ENCODE measurements around the gene SMC6. TPM values are rescaled to one million over a fixed set of nuclear protein-coding genes. Genes with fewer than 3 reads are reported as not detected.

SMC6 gene
- total RNA-seq, 1 experiment from 2014 or later: 40.3 TPM

GRCh38 chr2:17621781-17622180 lies 131.8 kb downstream of the SMC6 start:
- no peak for DNase-seq
- no peak overlapping the region for H3K27ac Mint-ChIP-seq
- Histone ChIP-seq H3K27ac (ENCODE audit: insufficient read length, low read depth, low read length) (no peak overlapping the region), H3K4me1 (ENCODE audit: insufficient read depth, low read length) (peaks cover 5% of the 10 kb centered on the region; the same call in 1 of the 2 replicates), H3K56ac (ENCODE audit: insufficient read length, low read depth, low read length) (no peak overlapping the region), H3K4me2 (ENCODE audit: insufficient read depth, insufficient read length, low read length) (no peak overlapping the region), H3T11ph (ENCODE audit: low read length) (no peak overlapping the region), H2BK5ac (ENCODE audit: insufficient read length, low read length) (no peak overlapping the region), H2BK12ac (ENCODE audit: insufficient read length, low read depth, low read length) (no peak overlapping the region), H4K5ac (ENCODE audit: insufficient read length, low read depth, low read length) (no peak overlapping the region), H3K9ac (ENCODE audit: extremely low read depth, insufficient read length, low read length) (no peak overlapping the region), H3K79me1 (ENCODE audit: insufficient read depth, low read depth, low read length, poor library complexity, severe bottlenecking) (no peaks in the 10 kb centered on the region), H3K23me2 (ENCODE audit: insufficient read length, low read depth, low read length, poor library complexity, severe bottlenecking) (no peaks in the 10 kb centered on the region), H2AK5ac (ENCODE audit: insufficient read length, low read length) (no peak overlapping the region), H2BK20ac (ENCODE audit: low read depth, low read length, poor library complexity, severe bottlenecking) (no peak overlapping the region), H2AFZ (ENCODE audit: low read length) (no peak overlapping the region), H2BK15ac (ENCODE audit: low read depth, low read length) (no peak overlapping the region), H3K18ac (ENCODE audit: insufficient read length, low read depth, low read length) (no peak overlapping the region), H3K14ac (ENCODE audit: insufficient read depth, low read length) (no peak overlapping the region), H3K9me3 (ENCODE audit: control insufficient read depth, low read depth, low read length) (no peaks in the 10 kb centered on the region), H3K27me3 (ENCODE audit: insufficient read depth, low read length) (no peaks in the 10 kb centered on the region), H2BK120ac (ENCODE audit: low read depth, low read length, poor library complexity, severe bottlenecking) (no peak overlapping the region), H3K23ac (ENCODE audit: insufficient read length, low read depth, low read length) (no peak overlapping the region), H3K79me2 (ENCODE audit: insufficient read depth, low read length) (no peaks in the 10 kb centered on the region), H4K20me1 (ENCODE audit: control insufficient read depth, insufficient read depth, insufficient read length) (no peaks in the 10 kb centered on the region), H3K4ac (ENCODE audit: low read depth, low read length) (no peak overlapping the region; the same call in 1 of the 2 replicates), H4K8ac (replicated peaks; ENCODE audit: insufficient read length, low read depth, low read length) (no peak overlapping the region), H4K91ac (ENCODE audit: insufficient read length, low read depth, low read length) (no peak overlapping the region)
- no peaks in the 10 kb centered on the region; the same call in 1 of the 2 replicates for H3K27me3 Mint-ChIP-seq (ENCODE audit: low read depth)
- no peak overlapping the region for H3K4me3 Mint-ChIP-seq
- TF ChIP-seq, protein P1, sequence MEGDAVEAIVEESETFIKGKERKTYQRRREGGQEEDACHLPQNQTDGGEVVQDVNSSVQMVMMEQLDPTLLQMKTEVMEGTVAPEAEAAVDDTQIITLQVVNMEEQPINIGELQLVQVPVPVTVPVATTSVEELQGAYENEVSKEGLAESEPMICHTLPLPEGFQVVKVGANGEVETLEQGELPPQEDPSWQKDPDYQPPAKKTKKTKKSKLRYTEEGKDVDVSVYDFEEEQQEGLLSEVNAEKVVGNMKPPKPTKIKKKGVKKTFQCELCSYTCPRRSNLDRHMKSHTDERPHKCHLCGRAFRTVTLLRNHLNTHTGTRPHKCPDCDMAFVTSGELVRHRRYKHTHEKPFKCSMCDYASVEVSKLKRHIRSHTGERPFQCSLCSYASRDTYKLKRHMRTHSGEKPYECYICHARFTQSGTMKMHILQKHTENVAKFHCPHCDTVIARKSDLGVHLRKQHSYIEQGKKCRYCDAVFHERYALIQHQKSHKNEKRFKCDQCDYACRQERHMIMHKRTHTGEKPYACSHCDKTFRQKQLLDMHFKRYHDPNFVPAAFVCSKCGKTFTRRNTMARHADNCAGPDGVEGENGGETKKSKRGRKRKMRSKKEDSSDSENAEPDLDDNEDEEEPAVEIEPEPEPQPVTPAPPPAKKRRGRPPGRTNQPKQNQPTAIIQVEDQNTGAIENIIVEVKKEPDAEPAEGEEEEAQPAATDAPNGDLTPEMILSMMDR (conservative IDR thresholded peaks at IDR 0.05): no peak
- peaks cover 4 to 7% of the 10 kb centered on the region in 2 experiments; a peak in 4 of 5 replicates for H3K9me3 Mint-ChIP-seq
- H3K4me1 Mint-ChIP-seq: peaks cover 19 to 20% of the 10 kb centered on the region in 2 experiments
- peaks cover 7 to 27% (median 15%) of the 10 kb centered on the region in 3 experiments for H3K36me3 Mint-ChIP-seq (ENCODE audit: insufficient read depth in 1 of 3, low read depth in 3 of 3)
- WGBS (ENCODE audit: extremely low coverage, insufficient read length, low lambda C conversion rate): no CpG with 5 or more reads among the region's 2 CpGs
